GM19023 (cell line): ENCODE data around the gene ZC3H12C.

Experiments used
- ATAC-seq: cut with Tn5 transposase; IDR thresholded peaks from one replicate; pipeline ENCODE4 v1.9.1; 2021; ENCODE audit warnings: mild to moderate bottlenecking, moderate library complexity; ENCODE audit not compliant: unreplicated experiment

The ZC3H12C gene

DNA sequence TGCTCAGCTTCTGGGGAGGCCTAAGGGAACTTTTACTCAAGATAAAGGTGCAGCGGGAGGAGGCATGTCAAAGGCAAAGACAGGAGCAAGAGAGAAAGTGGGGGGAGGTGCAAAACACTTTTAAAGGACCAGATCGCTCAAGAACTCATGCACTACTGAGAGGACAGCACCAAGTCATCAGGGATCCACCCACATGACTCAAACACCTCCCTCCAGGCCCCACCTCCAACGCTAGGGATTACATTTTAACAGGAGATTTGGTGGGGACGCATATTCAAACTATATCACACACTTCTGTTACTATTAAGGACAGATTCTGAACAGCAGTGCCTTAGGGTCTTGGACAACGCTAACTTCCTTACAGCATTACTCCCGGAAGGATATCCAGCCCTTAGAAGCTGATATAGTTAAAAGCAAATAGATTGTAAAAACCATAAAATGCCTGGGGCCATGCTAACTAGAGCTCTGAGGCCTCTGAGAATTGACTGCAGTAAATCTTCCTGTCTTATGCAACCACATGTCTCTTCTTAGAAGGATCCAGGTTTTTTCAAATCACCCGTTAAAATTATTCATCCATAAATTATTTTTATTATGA lies 16.7 kb upstream of the ZC3H12C start:
- ATAC-seq = peak; percentile 43

DNA sequence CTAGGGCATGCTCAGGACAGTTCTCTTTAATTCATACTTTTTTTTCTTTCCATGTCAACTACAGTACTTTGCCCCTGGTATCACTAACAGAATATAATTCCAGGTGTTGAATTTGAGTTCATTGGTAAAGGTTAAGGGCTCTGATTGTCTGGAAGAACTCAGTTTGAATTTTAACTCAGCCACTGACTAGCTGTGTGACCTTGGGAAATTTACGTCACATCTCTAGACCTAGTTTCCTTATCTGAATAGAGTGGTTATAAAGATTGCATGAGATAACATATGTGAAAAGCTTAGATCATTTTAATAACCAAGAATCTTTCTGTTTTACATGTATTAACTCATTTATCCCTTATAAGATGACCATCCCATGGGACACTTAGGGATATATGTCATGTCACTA lies 15.8 kb upstream of the ZC3H12C start:
- peak; percentile 20 for ATAC-seq

DNA sequence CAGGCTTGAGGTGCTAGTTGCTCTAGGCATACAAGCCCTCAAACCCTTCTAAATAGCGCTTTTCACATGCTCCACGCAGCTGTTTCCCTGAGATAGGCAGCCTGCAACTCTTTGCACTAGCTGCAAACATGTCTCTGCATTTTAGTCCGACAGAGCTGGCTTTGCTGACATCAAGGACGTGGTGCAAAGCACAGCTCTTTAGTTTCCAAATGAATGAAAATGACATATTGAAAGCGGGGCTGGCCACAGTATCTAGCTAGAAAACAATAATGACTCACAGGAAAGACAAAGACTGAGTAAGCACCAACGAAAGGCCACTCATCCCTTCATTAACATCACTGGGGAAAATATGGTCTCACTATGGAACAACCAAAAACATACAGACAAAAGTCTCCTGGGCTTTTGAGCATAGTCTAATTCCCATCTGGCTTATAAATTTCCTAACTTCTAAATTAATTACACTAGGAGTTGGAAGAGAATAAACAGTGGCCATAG lies 15.3 kb upstream of the ZC3H12C start:
- ATAC-seq = peak; percentile 87

DNA sequence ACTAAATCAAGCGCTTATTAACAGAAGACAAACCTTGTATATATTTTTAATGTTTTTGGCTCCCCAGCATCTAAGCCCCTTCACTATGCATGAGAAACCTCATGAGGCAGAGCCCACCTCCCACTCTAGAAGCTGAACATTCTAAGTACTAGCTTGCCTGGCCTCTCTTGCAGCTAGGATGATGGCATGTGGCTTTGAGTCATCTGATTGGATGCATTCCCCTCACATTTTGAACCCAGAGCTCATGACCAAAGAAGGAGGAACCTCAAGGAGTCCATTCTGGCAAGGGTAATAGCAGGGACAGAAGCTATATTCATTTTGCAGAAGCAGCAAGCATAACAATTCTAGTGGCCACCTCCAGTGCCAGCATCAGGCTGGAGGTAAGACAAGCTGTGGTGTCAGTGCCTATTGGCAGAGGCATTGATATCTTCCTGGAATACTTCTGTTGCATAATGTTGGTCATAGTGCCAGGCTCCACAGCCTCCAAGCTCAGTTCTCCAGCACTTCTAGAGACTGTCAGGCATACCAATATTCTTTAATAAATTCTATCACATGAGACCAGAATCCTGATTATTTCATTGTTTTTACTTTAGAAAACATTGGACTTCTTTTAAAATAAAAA lies 14.2 kb upstream of the ZC3H12C start:
- no peak for ATAC-seq

DNA sequence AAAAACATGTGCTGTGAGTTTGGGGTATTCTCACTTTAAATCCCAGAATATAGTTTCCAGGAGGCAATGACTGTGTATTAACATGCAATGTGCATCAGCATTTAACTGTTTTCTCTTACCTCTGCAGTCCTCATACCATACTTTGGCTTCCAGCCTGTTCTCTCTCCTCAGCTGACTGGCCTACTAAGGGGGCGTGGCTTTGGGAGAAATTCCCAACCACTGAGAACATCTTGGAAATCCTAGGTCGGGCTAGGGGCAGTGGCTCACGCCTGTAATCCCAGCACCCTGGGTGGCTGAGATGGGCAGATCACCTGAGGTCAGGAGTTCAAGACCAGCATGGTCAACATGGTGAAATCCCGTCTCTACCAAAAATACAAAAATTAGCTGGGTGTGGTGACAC lies 13.5 kb upstream of the ZC3H12C start:
- ATAC-seq = no peak

DNA sequence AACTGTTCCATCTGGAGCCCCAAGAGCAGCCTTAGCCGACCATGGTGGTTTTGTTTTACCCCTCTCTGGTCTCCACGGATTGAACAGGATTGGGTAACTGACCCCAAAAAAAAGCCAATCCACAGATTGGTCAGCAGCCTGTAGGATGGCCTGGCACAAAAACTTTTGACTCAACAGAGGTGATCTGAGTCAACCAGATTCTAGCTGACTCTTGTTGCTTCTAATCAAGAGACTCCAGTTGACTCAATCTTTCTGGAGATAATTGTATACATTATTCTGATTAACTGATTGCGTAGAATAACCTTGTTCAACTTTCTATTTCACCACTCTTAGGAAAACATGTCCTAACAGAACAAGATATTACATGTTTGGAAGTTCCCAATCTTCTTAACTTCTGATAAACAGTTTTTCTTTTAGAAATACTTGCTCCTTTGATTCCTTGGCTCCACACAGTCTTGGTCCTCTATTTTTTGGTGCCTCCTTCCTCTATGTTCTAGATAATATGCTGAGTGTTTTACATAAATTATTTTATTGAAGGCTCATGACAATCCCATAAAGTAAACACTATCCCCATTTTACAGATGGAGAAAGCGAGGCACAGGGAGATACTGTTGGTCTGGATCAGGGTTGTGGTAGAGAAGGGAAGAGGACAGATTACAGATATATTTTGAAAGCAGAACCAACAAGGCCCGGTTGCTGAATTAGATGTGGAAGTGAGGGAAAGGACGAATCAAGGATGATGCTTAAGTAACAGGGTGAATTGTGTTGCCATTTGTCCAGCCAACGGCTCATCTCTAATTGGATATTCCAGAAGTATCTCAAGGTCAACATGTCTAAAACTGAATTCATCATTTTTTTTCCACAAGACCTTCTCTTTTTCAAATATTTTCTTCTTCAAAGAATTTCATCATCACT lies 11.5 kb upstream of the ZC3H12C start:
- no peak for ATAC-seq

DNA sequence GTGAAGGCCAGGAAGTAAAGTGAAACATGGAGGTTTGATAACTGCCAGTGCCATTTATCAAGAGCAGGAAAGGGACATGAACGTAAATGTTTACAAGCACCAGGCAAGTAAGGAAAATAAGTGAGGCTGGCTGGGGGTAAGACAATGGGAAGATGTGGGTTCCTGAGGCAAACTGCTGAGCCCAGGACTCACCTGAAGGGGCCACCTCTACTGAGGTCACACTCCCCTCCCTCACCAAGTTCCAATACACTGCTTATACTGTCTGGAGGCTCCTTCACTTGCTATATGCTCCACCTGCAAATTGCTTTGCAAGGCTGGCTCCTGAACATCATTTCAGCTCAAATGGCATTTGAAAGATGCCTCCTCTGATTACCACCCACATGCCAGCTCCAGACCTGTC lies 10.3 kb upstream of the ZC3H12C start:
- no peak for ATAC-seq

DNA sequence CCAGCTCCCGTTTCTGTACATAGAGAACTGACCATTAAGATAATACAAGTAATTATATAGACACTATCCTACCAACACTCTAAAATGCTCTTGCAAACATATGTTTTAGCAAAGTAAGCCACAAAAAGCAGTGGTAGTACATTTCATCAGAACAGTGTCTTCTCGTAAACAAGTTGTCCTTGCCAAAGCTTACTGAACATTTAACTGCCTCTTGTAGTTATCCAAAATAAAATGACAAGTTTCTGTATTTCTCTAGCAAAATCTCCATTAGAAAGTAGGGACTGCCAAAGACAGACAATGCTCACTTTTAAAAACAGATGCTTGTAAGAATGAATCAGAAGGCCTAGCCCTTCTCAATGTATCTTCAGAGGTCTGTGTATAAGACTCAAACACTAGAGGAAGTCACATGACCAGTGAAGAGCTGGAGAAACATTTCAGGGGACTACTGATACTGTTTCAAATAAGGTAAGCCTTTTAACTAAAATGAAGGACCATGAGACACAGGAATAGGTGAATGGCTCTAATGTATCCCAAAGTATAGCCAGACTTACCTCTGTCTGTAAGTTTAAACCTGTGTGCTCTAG lies 7.8 kb upstream of the ZC3H12C start:
- ATAC-seq = no peak

DNA sequence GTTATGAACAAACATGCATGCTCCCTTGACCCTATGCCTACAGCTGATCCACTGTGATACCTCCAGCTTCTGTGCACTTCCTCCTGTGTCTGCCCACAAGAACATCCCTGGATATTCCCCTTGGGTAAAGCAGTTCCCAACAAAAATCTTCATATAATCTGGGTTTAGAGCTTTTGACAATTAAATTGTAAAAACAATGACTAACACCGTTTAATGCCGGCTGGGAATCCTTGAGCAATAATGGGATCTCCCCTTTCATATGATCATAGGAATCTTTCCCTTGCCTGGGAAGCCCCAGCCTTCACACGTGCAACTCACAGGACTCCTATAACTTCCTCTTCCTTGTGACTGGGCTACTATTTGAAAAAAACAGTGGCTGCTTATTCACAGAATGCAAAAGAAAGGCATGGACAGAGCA lies 6.3 kb upstream of the ZC3H12C start:
- no peak for ATAC-seq

DNA sequence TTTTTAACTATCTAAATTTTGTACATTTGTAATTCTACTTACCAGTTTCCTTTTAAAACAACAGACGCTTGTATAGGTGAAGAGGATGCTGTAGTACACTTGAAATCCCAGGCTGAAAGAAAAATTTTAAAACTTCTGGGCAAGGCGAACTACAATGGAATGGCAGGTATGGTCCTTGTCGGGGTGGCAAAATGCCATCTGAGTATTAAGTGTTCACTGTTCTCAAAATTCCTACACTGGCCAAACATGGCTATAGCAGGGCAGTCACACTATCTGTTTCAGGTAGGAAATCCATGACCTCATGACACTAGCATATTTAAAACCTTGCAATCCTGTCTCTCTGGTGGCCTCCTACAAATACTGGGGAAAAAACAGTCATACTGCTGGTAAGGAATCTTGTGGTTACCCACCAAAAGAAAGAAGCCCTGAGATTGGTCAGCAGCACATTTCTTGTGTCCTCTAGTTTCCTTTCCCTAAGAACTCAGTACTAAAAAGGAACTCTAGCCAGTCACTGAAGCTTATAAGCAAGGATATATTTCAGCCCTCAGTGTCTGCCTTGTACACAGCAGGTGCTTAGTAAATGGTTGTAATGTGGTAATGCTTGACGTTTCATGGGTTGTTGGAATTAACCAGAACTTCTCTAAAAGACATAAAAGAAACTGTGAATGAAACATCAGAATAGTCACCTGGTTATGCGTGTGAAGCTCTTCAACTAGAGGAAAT lies 5.2 kb upstream of the ZC3H12C start:
- ATAC-seq = no peak

DNA sequence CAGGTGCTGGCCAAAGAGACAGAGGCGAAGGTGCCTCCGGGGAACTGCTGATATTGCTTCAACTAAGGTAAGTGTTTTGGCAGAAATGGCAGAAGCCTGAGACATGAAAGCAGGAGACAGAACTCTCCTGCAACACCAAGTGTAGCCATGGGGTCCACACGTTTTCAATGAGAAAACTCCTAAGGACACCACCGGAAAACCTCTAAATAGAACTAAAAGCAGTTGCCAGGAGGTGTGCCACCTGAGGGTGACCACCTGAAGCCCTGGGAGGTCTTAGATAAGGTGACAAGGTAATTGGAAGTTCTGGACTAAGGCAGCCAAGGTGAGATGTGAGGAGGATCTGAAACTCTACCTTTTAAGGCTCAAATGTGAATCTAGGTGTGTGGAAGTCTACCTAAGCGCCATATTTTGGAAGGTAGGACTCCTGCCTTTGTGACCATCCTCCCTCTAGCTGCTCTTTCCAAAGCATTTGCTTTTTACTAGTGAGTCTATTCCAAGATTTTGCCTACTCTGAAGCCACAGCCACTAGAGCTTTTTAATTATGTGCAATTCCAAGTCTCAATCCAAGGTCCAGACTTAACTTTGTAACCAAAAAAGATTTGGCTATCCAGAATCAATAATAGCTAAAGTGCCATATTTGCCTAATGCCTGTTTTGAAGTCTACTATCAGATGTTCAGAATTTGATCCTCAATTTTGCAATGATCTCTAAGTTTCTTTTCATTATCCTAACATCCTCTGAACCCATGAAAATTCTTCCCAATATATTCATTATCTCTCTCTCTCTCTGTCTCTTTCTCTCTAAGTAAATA lies 4.5 kb upstream of the ZC3H12C start:
- ATAC-seq = no peak

DNA sequence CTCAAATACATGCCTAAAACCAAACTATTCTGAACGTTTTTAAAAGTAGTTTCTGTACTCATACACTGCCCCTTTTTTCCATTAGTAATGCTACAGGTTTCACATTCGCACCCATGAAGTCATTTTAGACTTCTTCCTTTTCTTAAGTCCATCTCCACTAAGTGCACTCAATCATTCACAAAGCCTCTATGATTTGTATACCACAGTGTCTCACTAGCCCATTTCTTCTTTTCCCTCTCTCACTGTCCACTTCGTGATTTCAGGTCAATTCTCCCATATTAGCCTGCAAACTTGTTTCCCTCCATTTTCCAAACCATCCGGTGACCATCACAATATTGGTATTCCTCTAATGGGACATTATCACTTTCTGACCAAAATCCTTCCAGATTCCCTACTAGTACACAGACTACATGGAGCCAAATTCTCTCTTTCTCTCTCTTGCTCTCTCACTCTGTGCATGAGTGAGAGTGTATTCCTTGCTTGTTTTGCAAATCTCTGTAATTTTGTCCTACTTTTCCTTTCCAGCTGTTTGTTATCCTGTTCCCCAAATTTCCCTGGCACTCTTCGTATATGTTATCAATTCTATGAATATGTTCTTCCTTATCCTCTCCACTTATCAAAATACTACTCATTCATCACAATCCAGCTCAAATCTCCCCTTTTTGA lies 3.4 kb upstream of the ZC3H12C start:
- ATAC-seq = no peak

DNA sequence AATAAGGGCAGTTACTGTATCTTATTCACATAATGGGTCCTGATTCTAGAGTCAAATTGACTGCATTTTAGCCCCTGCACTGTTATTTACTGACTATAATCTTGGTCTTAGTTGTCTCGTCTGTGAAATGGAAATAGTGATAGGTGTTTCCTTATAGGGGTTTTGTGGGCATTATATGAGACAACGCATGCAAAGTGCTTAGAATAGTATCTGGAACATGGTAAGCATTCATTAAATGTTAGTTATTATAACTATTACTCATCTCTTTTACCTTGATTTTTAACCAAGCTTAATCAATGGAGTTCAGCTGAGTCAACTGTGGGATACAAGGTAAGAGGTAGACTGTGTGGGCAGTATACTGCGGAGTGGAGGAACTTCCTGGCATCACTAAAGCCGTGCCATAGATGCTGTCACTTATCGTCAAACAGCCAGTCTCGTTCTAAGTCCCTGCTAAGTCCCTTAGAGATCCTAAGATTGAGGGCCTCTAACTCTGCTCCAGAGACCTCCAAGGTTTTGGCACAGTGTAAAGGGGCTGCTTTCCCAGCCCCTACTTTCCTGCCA lies 2.6 kb upstream of the ZC3H12C start:
- no peak for ATAC-seq

DNA sequence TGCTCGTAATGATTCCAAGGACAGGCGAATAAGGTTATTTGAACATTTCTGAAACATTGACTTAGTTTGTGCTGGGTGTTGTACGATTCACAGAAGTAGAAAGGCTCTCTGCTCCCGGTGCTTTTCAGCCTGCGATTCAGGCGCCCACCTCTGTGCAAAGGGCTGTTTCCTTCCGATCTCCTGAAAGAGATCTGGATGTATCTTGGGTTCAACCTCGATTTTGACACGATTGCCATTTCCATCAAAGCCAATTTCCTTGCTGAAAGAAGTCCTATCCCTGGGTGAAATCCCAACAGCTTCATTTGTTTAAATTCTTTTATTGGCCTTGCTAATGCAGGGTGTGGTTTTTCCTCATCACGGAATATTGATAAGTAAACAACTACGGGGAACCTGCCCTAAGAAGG lies 1.1 kb upstream of the ZC3H12C start:
- ATAC-seq = no peak

DNA sequence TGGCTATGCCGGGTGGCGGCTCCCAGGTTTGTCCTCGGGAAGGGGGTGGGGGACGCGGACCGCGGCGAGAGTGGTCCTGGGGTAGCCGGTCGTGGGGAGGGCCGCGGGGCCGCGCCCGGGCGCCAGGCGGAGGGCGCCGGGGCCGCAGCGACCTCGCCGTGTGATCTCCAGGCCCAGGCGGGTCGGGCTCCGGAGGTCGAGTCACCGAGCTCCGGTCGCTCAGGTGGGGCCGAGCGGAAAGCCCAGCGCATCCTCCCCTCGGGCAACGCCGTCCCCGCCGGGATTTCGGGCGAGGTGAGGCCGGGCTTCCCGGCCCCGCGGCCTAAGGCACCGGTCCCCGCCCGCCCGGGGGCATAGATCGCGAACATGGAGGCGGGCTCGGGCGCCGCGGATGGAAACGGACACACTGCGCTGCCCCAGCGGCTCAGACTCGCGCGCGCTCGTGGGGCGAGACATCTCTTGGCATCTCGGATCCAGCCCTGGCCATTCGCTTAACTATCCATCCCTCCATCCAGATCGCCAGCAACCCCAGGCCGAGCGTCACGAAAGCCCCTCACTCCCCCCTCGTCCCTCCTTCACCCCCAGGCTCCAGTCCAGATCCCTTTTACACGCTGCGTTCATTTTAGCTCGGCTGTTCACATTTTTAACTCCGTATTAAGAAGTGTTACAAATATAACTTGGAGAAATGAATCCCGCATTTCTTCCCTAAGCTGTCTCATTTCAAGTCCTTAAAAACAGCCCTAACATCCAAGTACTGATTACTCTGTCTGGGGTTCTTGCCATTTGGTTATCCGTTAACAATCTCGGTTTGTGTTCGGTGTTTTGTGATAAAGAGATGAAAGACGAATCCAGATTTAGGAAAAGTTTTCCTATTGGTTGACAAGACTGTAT lies 460 bp downstream of the ZC3H12C start:
- peak; percentile 27 for ATAC-seq

DNA sequence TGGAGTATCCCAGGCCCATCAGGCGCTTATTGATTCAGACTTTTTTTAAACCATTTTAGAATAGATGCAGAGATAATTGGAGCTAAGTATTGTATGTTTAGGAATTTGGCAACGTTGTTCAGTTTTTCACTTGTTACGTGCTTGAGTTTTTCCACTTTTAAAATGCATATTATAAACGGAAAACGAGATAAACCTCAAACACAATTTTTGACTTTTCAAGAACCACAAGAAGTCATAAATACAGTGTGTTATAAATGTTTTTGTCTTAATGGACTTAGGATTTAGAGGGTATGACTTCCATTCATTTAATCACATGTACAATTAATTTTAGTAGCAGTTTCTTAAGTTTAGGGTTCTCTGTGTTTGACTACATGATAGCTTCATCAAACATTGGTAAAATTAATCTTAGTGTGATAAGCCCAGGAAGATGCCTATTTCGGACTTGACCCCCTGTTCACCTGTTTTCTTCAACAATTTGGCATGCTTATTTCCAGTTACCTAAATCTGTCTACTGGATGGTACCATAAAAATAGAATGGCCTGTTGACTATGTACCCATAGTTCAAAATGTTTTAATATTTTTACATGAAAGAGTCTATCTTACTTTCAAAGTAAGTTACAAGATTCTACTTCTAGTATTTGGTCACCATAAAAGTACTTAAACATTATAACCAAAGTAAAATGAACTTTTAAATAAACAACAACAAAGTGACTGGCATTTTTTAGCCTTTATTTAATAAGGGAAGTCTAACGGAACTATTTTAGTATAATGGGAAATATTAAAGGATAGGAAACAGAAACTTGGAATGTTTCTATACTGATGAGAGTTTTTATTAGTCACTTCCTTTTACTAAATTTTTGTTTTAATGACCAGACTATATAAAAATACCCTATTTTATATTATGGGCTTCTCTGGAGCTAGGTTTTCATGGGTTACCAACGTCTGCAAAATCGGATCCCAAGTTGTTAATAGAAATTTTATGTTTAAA lies 1.4 kb downstream of the ZC3H12C start:
- ATAC-seq = no peak

DNA sequence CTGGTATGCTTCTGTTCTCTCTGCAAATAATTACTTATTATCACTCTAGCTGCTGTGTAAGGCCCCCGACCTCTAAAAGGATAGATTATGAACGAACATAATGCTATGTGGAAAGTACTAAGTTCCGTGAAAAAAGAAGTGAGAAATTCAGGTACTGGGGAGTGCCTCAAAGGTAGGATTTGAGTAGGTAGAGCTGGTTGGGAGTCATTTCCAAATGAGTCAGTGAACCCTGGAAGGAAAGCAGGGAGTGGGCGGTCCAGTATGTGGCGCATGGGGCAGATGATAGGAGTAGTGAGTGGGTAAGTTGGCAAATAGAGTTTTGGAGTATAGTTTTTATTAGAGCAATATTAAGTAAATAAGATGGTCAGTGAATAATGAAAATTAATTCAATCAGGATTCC lies 2.4 kb downstream of the ZC3H12C start:
- ATAC-seq = no peak
